Liver (tissue), 3 donors: Measurements from ENCODE around the gene ROR1.

Source experiments
- FOXA1 ChIP-seq: IDR thresholded peaks from 2 replicates; pipeline ENCODE4 v1.6.1; 2016; ENCODE audit warnings: antibody characterized with exemption
- GABPA ChIP-seq, 2 donors: IDR thresholded peaks in 1 of 2; conservative IDR thresholded peaks in 1 of 2; 2 replicates each; pipeline ENCODE4 v1.6.1; 2016; ENCODE audit warnings: antibody characterized with exemption in 2 of 2, mild to moderate bottlenecking in 1 of 2, moderate library complexity in 1 of 2
- JUND ChIP-seq, 2 donors: IDR thresholded peaks; 2 replicates each; pipeline ENCODE4 v1.6.1; 2016; ENCODE audit warnings: antibody characterized with exemption in 2 of 2
- RAD21 ChIP-seq, 2 donors: IDR thresholded peaks; 2 replicates each; pipeline ENCODE4 v1.6.1; 2016; ENCODE audit warnings: antibody characterized with exemption in 2 of 2, mild to moderate bottlenecking in 2 of 2
- TAF1 ChIP-seq: conservative IDR thresholded peaks from 2 replicates; pipeline ENCODE4 v1.6.1; 2016; ENCODE audit warnings: antibody characterized with exemption, mild to moderate bottlenecking
- TF ChIP-seq, protein P1 (sequence below): fragments of 150-350 bp; IDR thresholded peaks from 2 replicates; pipeline ENCODE4 v1.5.1; 2017; ENCODE audit warnings: improper control_type of control experiment, low read depth, low read length; ENCODE audit not compliant: missing input control
- TF ChIP-seq, protein P2 (sequence below): IDR thresholded peaks from 2 replicates; pipeline ENCODE4 v1.6.1; 2016; ENCODE audit warnings: antibody characterized with exemption
- TF ChIP-seq, protein P3 (sequence below): IDR thresholded peaks from 2 replicates; pipeline ENCODE4 v1.6.1; 2016; ENCODE audit warnings: antibody characterized with exemption
- TF ChIP-seq, protein P4 (sequence below): IDR thresholded peaks from 2 replicates; pipeline ENCODE4 v1.6.1; 2016; ENCODE audit warnings: antibody characterized with exemption, mild to moderate bottlenecking
- donor health status: healthy.
- donor health status: healthy.

DNA sequence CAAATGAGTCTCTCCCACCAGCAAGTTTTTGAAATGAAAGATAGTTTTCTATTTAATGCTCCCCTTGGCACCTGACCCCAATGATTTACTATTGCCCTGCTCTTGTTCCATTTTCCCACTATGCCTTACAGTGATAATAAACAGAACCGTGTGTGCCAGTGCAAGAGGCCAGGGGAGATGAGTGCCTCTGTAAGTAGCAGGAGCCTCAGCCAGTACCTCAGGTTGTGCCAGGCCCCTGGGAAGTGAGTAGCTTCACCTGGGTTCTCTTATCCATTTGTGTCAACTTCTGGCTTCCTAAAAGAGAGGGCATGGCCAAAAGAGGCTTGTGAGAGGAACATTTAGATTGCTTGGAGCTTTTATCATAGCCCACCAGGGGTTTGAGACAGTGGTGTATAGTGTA, 3.4 kb upstream of the ROR1 start:
- TF ChIP-seq, protein P1, sequence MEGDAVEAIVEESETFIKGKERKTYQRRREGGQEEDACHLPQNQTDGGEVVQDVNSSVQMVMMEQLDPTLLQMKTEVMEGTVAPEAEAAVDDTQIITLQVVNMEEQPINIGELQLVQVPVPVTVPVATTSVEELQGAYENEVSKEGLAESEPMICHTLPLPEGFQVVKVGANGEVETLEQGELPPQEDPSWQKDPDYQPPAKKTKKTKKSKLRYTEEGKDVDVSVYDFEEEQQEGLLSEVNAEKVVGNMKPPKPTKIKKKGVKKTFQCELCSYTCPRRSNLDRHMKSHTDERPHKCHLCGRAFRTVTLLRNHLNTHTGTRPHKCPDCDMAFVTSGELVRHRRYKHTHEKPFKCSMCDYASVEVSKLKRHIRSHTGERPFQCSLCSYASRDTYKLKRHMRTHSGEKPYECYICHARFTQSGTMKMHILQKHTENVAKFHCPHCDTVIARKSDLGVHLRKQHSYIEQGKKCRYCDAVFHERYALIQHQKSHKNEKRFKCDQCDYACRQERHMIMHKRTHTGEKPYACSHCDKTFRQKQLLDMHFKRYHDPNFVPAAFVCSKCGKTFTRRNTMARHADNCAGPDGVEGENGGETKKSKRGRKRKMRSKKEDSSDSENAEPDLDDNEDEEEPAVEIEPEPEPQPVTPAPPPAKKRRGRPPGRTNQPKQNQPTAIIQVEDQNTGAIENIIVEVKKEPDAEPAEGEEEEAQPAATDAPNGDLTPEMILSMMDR, result no peak
- TF ChIP-seq TAF1 (no peak), RAD21 (IDR thresholded peaks at IDR 0.05) (no peak), FOXA1 (no peak), JUND (IDR thresholded peaks at IDR 0.05) (no peak), GABPA (IDR thresholded peaks at IDR 0.05 in 1 of 2, conservative IDR thresholded peaks at IDR 0.05 in 1 of 2) (no peak)
- TF ChIP-seq, protein P2, sequence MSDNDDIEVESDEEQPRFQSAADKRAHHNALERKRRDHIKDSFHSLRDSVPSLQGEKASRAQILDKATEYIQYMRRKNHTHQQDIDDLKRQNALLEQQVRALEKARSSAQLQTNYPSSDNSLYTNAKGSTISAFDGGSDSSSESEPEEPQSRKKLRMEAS, result no peak
- TF ChIP-seq, protein P3, sequence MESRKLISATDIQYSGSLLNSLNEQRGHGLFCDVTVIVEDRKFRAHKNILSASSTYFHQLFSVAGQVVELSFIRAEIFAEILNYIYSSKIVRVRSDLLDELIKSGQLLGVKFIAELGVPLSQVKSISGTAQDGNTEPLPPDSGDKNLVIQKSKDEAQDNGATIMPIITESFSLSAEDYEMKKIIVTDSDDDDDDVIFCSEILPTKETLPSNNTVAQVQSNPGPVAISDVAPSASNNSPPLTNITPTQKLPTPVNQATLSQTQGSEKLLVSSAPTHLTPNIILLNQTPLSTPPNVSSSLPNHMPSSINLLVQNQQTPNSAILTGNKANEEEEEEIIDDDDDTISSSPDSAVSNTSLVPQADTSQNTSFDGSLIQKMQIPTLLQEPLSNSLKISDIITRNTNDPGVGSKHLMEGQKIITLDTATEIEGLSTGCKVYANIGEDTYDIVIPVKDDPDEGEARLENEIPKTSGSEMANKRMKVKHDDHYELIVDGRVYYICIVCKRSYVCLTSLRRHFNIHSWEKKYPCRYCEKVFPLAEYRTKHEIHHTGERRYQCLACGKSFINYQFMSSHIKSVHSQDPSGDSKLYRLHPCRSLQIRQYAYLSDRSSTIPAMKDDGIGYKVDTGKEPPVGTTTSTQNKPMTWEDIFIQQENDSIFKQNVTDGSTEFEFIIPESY, result no peak
- TF ChIP-seq, protein P4, sequence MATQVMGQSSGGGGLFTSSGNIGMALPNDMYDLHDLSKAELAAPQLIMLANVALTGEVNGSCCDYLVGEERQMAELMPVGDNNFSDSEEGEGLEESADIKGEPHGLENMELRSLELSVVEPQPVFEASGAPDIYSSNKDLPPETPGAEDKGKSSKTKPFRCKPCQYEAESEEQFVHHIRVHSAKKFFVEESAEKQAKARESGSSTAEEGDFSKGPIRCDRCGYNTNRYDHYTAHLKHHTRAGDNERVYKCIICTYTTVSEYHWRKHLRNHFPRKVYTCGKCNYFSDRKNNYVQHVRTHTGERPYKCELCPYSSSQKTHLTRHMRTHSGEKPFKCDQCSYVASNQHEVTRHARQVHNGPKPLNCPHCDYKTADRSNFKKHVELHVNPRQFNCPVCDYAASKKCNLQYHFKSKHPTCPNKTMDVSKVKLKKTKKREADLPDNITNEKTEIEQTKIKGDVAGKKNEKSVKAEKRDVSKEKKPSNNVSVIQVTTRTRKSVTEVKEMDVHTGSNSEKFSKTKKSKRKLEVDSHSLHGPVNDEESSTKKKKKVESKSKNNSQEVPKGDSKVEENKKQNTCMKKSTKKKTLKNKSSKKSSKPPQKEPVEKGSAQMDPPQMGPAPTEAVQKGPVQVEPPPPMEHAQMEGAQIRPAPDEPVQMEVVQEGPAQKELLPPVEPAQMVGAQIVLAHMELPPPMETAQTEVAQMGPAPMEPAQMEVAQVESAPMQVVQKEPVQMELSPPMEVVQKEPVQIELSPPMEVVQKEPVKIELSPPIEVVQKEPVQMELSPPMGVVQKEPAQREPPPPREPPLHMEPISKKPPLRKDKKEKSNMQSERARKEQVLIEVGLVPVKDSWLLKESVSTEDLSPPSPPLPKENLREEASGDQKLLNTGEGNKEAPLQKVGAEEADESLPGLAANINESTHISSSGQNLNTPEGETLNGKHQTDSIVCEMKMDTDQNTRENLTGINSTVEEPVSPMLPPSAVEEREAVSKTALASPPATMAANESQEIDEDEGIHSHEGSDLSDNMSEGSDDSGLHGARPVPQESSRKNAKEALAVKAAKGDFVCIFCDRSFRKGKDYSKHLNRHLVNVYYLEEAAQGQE, result no peak
